HepG2 (cell line): ENCODE measurements around the gene FOXG1.

Experiments used
- CREB1 ChIP-seq, 2 experiments: fragments of 450-650 bp in 1 of 2; IDR thresholded peaks; 2 replicates each; pipeline ENCODE4 v1.6.1; 2016 to 2017; ENCODE audit warnings: control low read depth in 1 of 2, mild to moderate bottlenecking in 1 of 2, missing compliant biosample characterization in 1 of 2, missing genetic modification characterization in 1 of 2
- FOXO4 ChIP-seq: sonication (generic); formaldehyde crosslinking; conservative IDR thresholded peaks from 2 replicates; pipeline ENCODE4 v1.8.1; 2023; ENCODE audit warnings: missing genetic modification reagents
- HNF4A ChIP-seq: sonication (generic); formaldehyde crosslinking; IDR thresholded peaks from 2 replicates; pipeline ENCODE4 v1.4.0; 2020; ENCODE audit warnings: missing genetic modification reagents
- KDM1A ChIP-seq: IDR thresholded peaks from 2 replicates; pipeline ENCODE4 v1.6.1; 2016; ENCODE audit warnings: missing compliant biosample characterization
- NR2F6 ChIP-seq, 2 experiments: IDR thresholded peaks; 2 replicates each; pipeline ENCODE4 v1.6.1; 2016; ENCODE audit warnings: antibody characterized with exemption in 1 of 2, mild to moderate bottlenecking in 1 of 2
- PHF20 ChIP-seq: sonication (generic); formaldehyde crosslinking; IDR thresholded peaks from 2 replicates; pipeline ENCODE4 v1.5.0; 2020; ENCODE audit warnings: mild to moderate bottlenecking, missing genetic modification reagents
- RAD21 ChIP-seq: fragments of 450-650 bp; formaldehyde crosslinking; IDR thresholded peaks from 2 replicates; pipeline ENCODE4 v1.5.0; 2020; ENCODE audit warnings: mild to moderate bottlenecking
- REST ChIP-seq, 2 experiments: IDR thresholded peaks; 2 replicates each; pipeline ENCODE4 v1.6.1; 2011 to 2012; ENCODE audit warnings: low read length in 2 of 2, borderline replicate concordance in 1 of 2, low read depth in 1 of 2, mild to moderate bottlenecking in 1 of 2, moderate library complexity in 1 of 2
- ZFP36 ChIP-seq: fragments of 150-350 bp; IDR thresholded peaks from 2 replicates; pipeline ENCODE4 v1.6.1; 2018; ENCODE audit warnings: borderline replicate concordance, low read length, low read depth; ENCODE audit not compliant: partially characterized antibody
- TF ChIP-seq, protein P1 (sequence below): IDR thresholded peaks from 2 replicates; pipeline ENCODE4 v1.6.1; 2016; ENCODE audit warnings: low read depth

DNA sequence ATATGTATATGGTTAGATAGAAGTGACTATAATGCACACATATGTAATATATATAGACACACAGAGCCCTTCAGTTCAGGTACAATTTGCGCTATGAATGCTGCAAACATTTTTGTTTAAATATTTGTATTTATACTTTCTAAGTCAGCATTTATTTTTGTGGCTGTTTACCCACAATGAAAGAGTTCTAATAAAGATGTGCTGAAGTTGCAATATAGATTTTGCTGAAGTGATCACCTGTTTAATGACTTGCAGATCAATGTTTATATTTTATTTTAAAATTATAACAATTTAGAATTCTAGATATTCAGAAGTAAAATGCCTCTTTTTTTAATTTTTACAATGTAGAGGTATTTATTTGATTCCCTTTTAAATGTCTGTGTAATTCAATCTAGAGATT is 3.5 kb downstream of the FOXG1 start:
- TF ChIP-seq ZFP36: no peak
- TF ChIP-seq FOXO4 (CRISPR knock-in tag): no peak
- TF ChIP-seq CREB1 (IDR thresholded peaks at IDR 0.05): no peak
- TF ChIP-seq CREB1 (CRISPR knock-in tag; IDR thresholded peaks at IDR 0.05): no peak
- TF ChIP-seq RAD21 (CRISPR knock-in tag): no peak
- TF ChIP-seq KDM1A (CRISPR knock-in tag): no peak
- no peak for TF ChIP-seq REST (IDR thresholded peaks at IDR 0.05; ENCODE audit: borderline replicate concordance in 1 of 2, low read depth in 1 of 2, low read length in 2 of 2)
- TF ChIP-seq HNF4A: no peak
- TF ChIP-seq NR2F6 (IDR thresholded peaks at IDR 0.05): no peak
- TF ChIP-seq NR2F6 (CRISPR knock-in tag; IDR thresholded peaks at IDR 0.05): no peak
- no peak for TF ChIP-seq PHF20 (CRISPR knock-in tag)
- TF ChIP-seq, protein P1, sequence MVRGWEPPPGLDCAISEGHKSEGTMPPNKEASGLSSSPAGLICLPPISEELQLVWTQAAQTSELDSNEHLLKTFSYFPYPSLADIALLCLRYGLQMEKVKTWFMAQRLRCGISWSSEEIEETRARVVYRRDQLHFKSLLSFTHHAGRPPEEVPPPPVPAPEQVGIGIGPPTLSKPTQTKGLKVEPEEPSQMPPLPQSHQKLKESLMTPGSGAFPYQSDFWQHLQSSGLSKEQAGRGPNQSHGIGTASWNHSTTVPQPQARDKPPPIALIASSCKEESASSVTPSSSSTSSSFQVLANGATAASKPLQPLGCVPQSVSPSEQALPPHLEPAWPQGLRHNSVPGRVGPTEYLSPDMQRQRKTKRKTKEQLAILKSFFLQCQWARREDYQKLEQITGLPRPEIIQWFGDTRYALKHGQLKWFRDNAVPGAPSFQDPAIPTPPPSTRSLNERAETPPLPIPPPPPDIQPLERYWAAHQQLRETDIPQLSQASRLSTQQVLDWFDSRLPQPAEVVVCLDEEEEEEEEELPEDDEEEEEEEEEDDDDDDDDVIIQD (CRISPR knock-in tag): no peak
